ENCODE results near the gene F2RL1. TPM values are rescaled to one million over a fixed set of nuclear protein-coding genes. Genes with fewer than 3 reads are reported as not detected.

The F2RL1 gene
- total and polyA plus RNA-seq, 2 of the 13 experiments (the other 11 are each of a cell fraction or from before 2014, with no cell fraction given) = 9.9 to 23.0 TPM

DNA sequence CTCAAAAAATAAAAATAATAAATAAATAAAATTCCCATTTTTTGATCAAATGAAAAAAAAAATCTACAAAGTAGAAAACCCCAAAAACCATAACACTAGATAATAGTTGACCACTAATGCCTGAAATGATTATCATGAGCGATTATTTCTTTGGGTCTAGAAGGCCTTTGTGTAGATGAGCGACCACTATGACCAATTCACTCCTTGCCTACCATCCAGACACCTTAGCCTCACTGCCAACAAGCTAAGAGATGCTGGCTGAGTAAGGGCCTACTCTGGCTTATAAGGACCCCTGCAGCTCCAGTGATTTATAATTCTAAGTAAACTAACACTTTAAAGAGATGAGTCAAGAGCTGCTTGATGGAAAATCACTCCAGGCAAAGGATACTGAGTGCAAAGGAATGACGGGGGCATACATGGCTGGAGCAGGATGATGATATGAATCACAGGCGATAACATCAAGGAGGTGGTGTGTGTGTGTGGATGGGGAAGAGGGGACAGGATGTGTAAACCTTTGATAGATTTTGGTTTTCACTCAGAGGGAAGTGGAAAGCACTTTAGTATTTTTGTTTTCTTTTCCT is 4.8 kb upstream of the F2RL1 start (continued):
- TF ChIP-seq, protein P1, sequence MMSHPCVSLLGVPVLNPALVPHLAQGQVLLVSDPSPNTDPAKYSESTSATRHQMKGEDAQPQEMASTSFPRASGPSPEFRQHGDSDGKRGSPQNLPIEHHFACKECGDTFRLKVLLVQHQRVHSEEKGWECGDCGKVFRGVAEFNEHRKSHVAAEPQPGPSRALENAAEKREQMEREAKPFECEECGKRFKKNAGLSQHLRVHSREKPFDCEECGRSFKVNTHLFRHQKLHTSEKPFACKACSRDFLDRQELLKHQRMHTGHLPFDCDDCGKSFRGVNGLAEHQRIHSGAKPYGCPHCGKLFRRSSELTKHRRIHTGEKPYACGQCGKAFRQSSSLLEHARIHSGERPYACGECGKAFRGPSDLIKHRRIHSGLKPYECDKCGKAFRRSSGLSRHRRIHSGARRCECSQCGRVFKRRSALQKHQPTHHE (CRISPR knock-in tag; IDR thresholded peaks at IDR 0.05; ENCODE audit: borderline replicate concordance) = no peak
- TF ChIP-seq, protein P2, sequence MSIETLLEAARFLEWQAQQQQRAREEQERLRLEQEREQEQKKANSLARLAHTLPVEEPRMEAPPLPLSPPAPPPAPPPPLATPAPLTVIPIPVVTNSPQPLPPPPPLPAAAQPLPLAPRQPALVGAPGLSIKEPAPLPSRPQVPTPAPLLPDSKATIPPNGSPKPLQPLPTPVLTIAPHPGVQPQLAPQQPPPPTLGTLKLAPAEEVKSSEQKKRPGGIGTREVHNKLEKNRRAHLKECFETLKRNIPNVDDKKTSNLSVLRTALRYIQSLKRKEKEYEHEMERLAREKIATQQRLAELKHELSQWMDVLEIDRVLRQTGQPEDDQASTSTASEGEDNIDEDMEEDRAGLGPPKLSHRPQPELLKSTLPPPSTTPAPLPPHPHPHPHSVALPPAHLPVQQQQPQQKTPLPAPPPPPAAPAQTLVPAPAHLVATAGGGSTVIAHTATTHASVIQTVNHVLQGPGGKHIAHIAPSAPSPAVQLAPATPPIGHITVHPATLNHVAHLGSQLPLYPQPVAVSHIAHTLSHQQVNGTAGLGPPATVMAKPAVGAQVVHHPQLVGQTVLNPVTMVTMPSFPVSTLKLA (IDR thresholded peaks at IDR 0.05) = no peak
- no peak for TF ChIP-seq ZNF343 (CRISPR knock-in tag; IDR thresholded peaks at IDR 0.05)

DNA sequence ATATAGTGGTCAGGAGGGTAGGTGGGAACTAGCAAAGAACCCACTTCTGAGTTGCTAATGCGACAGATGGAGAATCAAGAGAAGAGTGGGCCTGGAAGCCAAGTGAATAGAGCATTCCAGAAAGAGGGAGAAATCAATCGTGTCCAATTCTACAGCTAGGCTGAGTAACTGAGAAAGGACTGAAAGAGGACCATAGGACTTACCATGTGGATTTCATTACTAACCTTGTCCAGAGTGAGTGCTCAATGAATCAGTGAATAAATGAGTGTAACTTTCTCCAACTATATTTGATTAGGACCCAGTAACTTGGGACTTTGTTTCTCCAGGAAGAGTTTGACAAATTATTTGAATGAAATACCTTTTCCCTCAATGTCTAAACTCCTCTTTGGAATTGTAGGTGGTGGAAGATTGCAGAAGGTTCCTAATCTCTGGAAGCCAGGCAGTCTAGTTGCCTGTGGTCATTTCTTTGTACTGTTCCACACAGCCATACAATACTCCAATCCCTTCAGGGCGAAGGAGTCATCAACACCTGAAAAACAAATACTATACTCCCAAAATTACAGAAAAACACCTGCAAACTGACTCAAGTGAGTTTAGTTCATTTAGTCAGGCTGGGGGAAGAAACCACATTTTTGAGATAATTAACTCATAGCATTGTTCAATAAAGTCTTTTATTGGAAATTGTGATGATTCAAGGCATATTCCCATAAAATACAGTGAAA is 2.6 kb upstream of the F2RL1 start:
- intact Hi-C loops (cut with micrococcal nuclease; ENCODE audit: unreplicated experiment) (no loop called here), in situ Hi-C loops (cut with HindIII; ENCODE audit: extremely low pct_ligation_motif_present, low pct_unique_long_range_greater_than_20kb) (no loop called here)
- 73% methylated on average over 3 of the region's 3 CpGs for WGBS (ENCODE audit: low lambda C conversion rate)
- Histone ChIP-seq H3K4me3 (replicated peaks in 1 of 3; ENCODE audit: insufficient read depth in 1 of 3, low read depth in 2 of 3, low read length in 3 of 3) (no peak overlapping the region), H3K4me1 (ENCODE audit: insufficient read depth, low read length) (peaks cover 24% of the 10 kb centered on the region), H3K79me2 (ENCODE audit: insufficient read depth, low read length) (peaks cover 1% of the 10 kb centered on the region), H3K27ac (ENCODE audit: extremely low read length, insufficient read depth, low read length) (no peak overlapping the region), H3K4me2 (ENCODE audit: low read depth, low read length) (no peak overlapping the region), H4K20me1 (ENCODE audit: insufficient read depth, low read length) (no peaks in the 10 kb centered on the region), H2AFZ (ENCODE audit: low read length) (peak overlapping the region; percentile 40), H3K36me3 (replicated peaks in 1 of 2; ENCODE audit: control insufficient read depth in 1 of 2, insufficient read depth in 2 of 2, low read length in 2 of 2) (no peaks in the 10 kb centered on the region), H3K9me3 (ENCODE audit: low read length) (no peaks in the 10 kb centered on the region), H3K9ac (ENCODE audit: insufficient read depth, low read depth, low read length) (no peak overlapping the region), H3K27me3 (ENCODE audit: control insufficient read depth in 1 of 2, insufficient read depth in 2 of 2, low read length in 2 of 2) (no peaks in the 10 kb centered on the region)
- CTCF ChIA-PET (ENCODE audit: low intra/inter-chr PET ratio, low total read pairs) = no interaction called here
- no peak for DNase-seq (ENCODE audit: low spot score)
- BruUV-seq (replicated peaks) = no TSS peak
- POLR2A ChIA-PET = interaction anchor here (2.2 kb wide), 1 partner anchor 10 kb away, joined by 12 read pairs; no protein-coding TSS in a partner anchor
- FAIRE-seq = no peak
- no peak for TF ChIP-seq TCF7 (IDR thresholded peaks at IDR 0.05; ENCODE audit: low read depth)
- TF ChIP-seq TCF7L2 (IDR thresholded peaks at IDR 0.05; ENCODE audit: low read depth, low read length) = no peak
- no peak for TF ChIP-seq U2AF2 (IDR thresholded peaks at IDR 0.05; ENCODE audit: low read depth, low read length)
- no peak for TF ChIP-seq ZNF431 (CRISPR knock-in tag; IDR thresholded peaks at IDR 0.05; ENCODE audit: borderline replicate concordance, low read depth)
- no peak for ATAC-seq

Data from HepG2 (cell line).